LNCaP clone FGC (cell line): Measurements from ENCODE around the gene CLDN20.

Source experiments
- DNase-seq: peaks from one replicate; pipeline ENCODE4 v3.0.0-alpha.2; 2011; ENCODE audit warnings: low read depth
- H3K4me3 ChIP-seq: 2 replicates; pipeline ENCODE4 v1.5.1; 2011; ENCODE audit warnings: mild to moderate bottlenecking, low read depth, low read length, control low read depth
- CTCF ChIP-seq: IDR thresholded peaks from 2 replicates; pipeline ENCODE4 v1.5.1; 2012; ENCODE audit warnings: mild to moderate bottlenecking; ENCODE audit not compliant: control insufficient read depth, insufficient read depth; ENCODE audit errors: extremely low read depth

CLDN20 gene

GRCh38 chr6:155234167-155234566, 29.6 kb upstream of the CLDN20 start:
- no peak for DNase-seq
- no peak for TF ChIP-seq CTCF
- no peak overlapping the region for H3K4me3 ChIP-seq

GRCh38 chr6:155234687-155235086, 29.1 kb upstream of the CLDN20 start:
- DNase-seq: no peak
- TF ChIP-seq CTCF: no peak
- no peak overlapping the region for H3K4me3 ChIP-seq

- H3K4me3 ChIP-seq: no peak overlapping the region
- no peak for TF ChIP-seq CTCF
- no peak for DNase-seq
These were observed 28.7 kb upstream of the CLDN20 start for GRCh38 chr6:155235087-155235486.

- H3K4me3 ChIP-seq: no peak overlapping the region
- no peak for TF ChIP-seq CTCF
- no peak for DNase-seq
These were observed 26.2 kb upstream of the CLDN20 start for GRCh38 chr6:155237613-155238012.

- no peak for TF ChIP-seq CTCF
- DNase-seq: no peak
These were observed 22.8 kb upstream of the CLDN20 start for GRCh38 chr6:155240905-155241600.

GRCh38 chr6:155241966-155242365, 21.8 kb upstream of the CLDN20 start:
- TF ChIP-seq CTCF: no peak
- DNase-seq: no peak
- H3K4me3 ChIP-seq: no peak overlapping the region

More at GRCh38 chr6:155240905-155241600, 22.8 kb upstream of the CLDN20 start:
- no peak overlapping the region for H3K4me3 ChIP-seq

GRCh38 chr6:155244434-155244833, 19.4 kb upstream of the CLDN20 start:
- no peak for DNase-seq
- TF ChIP-seq CTCF: no peak
- no peak overlapping the region for H3K4me3 ChIP-seq
